Measurements from ENCODE around the gene PDZD2. TPM values are rescaled to one million over a fixed set of nuclear protein-coding genes. Genes with fewer than 3 reads are reported as not detected.

The PDZD2 gene
- polyA plus RNA-seq, 3 donors, result 0.10 TPM; not detected in 2

DNA sequence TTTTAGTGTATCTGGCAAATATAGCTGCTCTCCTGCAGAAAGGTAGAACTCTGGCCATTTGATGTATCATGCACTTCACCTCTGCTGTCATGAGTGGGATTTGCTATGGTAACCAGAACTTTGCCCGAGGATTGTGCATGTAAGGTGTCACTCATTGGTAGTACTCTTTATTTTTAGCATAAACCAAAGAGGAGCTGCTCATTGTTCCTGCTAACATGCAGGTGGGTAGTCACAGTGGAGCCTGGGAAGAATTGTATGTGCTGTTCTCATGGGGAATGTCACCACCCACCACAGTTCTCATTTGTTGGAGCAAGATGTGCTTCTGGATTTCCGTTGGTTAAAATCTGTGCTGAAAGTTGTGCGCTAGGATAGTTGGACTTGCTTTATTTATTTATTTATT, 12.3 kb downstream of the PDZD2 start:
- Mint-ChIP-seq H3K4me3 (no peak overlapping the region), H3K4me1 (no peaks in the 10 kb centered on the region), H3K36me3 (no peaks in the 10 kb centered on the region), H3K27me3 (ENCODE audit: low read depth in 3 of 3) (peaks cover 0 to 2% (median 0%) of the 10 kb centered on the region in 3 donors), H3K27ac (no peak overlapping the region), H3K9me3 (peaks cover 0 to 3% (median 0%) of the 10 kb centered on the region in 7 donors)
- Histone ChIP-seq H3K79me2 (ENCODE audit: insufficient read depth, low read length) (no peaks in the 10 kb centered on the region), H3K27me3 (ENCODE audit: control insufficient read depth in 2 of 2, insufficient read depth in 2 of 2, low read length in 2 of 2) (no peaks in the 10 kb centered on the region), H4K20me1 (ENCODE audit: insufficient read depth, low read length) (no peaks in the 10 kb centered on the region), H3K27ac (ENCODE audit: low read depth in 1 of 2, low read length in 2 of 2) (no peak overlapping the region), H2AFZ (ENCODE audit: insufficient read depth, low read depth, low read length, poor library complexity, severe bottlenecking) (no peak overlapping the region), H3K4me2 (replicated peaks; ENCODE audit: extremely low read depth, low read length, poor library complexity, severe bottlenecking) (no peak overlapping the region), H3K4me3 (replicated peaks in 1 of 3; ENCODE audit: low read depth in 2 of 3, low read length in 3 of 3) (no peak overlapping the region), H3K36me3 (replicated peaks in 1 of 2; ENCODE audit: control insufficient read depth in 1 of 2, insufficient read depth in 2 of 2, low read length in 2 of 2) (no peaks in the 10 kb centered on the region), H3K4me1 (ENCODE audit: control insufficient read depth in 1 of 2, insufficient read depth in 2 of 2, low read length in 2 of 2) (no peaks in the 10 kb centered on the region), H3K9ac (ENCODE audit: insufficient read depth, low read length, poor library complexity, severe bottlenecking) (no peak overlapping the region), H3K9me3 (replicated peaks in 1 of 2; ENCODE audit: control insufficient read depth in 1 of 2, insufficient read depth in 1 of 2, low read length in 2 of 2) (no peaks in the 10 kb centered on the region)
- DNase-seq, result no peak
- no CpG with 5 or more reads among the region's 3 CpGs for WGBS (ENCODE audit: insufficient coverage)
- intact Hi-C loops (cut with micrococcal nuclease), result no loop called here
- TF ChIP-seq, protein P1, sequence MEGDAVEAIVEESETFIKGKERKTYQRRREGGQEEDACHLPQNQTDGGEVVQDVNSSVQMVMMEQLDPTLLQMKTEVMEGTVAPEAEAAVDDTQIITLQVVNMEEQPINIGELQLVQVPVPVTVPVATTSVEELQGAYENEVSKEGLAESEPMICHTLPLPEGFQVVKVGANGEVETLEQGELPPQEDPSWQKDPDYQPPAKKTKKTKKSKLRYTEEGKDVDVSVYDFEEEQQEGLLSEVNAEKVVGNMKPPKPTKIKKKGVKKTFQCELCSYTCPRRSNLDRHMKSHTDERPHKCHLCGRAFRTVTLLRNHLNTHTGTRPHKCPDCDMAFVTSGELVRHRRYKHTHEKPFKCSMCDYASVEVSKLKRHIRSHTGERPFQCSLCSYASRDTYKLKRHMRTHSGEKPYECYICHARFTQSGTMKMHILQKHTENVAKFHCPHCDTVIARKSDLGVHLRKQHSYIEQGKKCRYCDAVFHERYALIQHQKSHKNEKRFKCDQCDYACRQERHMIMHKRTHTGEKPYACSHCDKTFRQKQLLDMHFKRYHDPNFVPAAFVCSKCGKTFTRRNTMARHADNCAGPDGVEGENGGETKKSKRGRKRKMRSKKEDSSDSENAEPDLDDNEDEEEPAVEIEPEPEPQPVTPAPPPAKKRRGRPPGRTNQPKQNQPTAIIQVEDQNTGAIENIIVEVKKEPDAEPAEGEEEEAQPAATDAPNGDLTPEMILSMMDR (IDR thresholded peaks at IDR 0.05), result no peak

GRCh38 chr5:31655491-31655890, 16.6 kb downstream of the PDZD2 start:
- Mint-ChIP-seq H3K36me3 (no peaks in the 10 kb centered on the region), H3K4me1 (no peaks in the 10 kb centered on the region), H3K27ac (no peak overlapping the region), H3K4me3 (no peak overlapping the region), H3K27me3 (ENCODE audit: low read depth in 3 of 3) (peaks cover 2 to 3% (median 2%) of the 10 kb centered on the region in 3 donors), H3K9me3 (peaks cover 2 to 17% (median 4%) of the 10 kb centered on the region in 7 donors)
- peaks cover 0 to 6% of the 10 kb centered on the region in 2 donors for H3K9me3 ChIP-seq (replicated peaks in 1 of 2; ENCODE audit: control insufficient read depth in 1 of 2, insufficient read depth in 1 of 2, low read length in 2 of 2)
- H3K27ac ChIP-seq (ENCODE audit: low read depth in 1 of 2, low read length in 2 of 2), result no peak overlapping the region
- intact Hi-C loops (cut with micrococcal nuclease), result no loop called here
- H2AFZ ChIP-seq (ENCODE audit: insufficient read depth, low read depth, low read length, poor library complexity, severe bottlenecking), result no peak overlapping the region
- no peaks in the 10 kb centered on the region for H3K27me3 ChIP-seq (ENCODE audit: control insufficient read depth in 2 of 2, insufficient read depth in 2 of 2, low read length in 2 of 2)
- no peaks in the 10 kb centered on the region for H4K20me1 ChIP-seq (ENCODE audit: insufficient read depth, low read length)
- no peaks in the 10 kb centered on the region for H3K79me2 ChIP-seq (ENCODE audit: insufficient read depth, low read length)
- DNase-seq, result no peak
- no peak overlapping the region for H3K4me2 ChIP-seq (replicated peaks; ENCODE audit: extremely low read depth, low read length, poor library complexity, severe bottlenecking)
- no peaks in the 10 kb centered on the region for H3K4me1 ChIP-seq (ENCODE audit: control insufficient read depth in 1 of 2, insufficient read depth in 2 of 2, low read length in 2 of 2)
- TF ChIP-seq, protein P1 (IDR thresholded peaks at IDR 0.05), result no peak
- no peak overlapping the region for H3K4me3 ChIP-seq (replicated peaks in 1 of 3; ENCODE audit: low read depth in 2 of 3, low read length in 3 of 3)
- WGBS (ENCODE audit: insufficient coverage), result no CpG with 5 or more reads among the region's 3 CpGs
- H3K36me3 ChIP-seq (replicated peaks in 1 of 2; ENCODE audit: control insufficient read depth in 1 of 2, insufficient read depth in 2 of 2, low read length in 2 of 2), result no peaks in the 10 kb centered on the region
- no peak overlapping the region for H3K9ac ChIP-seq (ENCODE audit: insufficient read depth, low read length, poor library complexity, severe bottlenecking)

Data from CD14-positive monocyte (primary cell).